GM10248 (cell line): ENCODE results near the gene MLN.

Source experiments
- CTCF ChIA-PET: fragments of 300-600 bp; sonication (Branson Sonifier 250); formaldehyde crosslinking; extraction: SDS; loops from one replicate; lab custom pipeline; 2021; ENCODE audit warnings: antibody characterized with exemption; lab: Yijun Ruan, JAX
- POLR2A ChIA-PET: fragments of 350-650 bp; sonication (Branson Sonifier 250); formaldehyde crosslinking; extraction: SDS; loops from one replicate; lab custom pipeline; 2020; ENCODE audit warnings: antibody characterized with exemption; lab: Yijun Ruan, JAX
- DNase-seq: peaks from one replicate; pipeline ENCODE4 v3.0.0; 2012; ENCODE audit errors: extremely low spot score
- TF ChIP-seq, protein P1 (sequence below): IDR thresholded peaks from 2 replicates; pipeline ENCODE4 v1.5.1; 2012; ENCODE audit warnings: mild to moderate bottlenecking, low read depth; ENCODE audit errors: extremely low read depth, missing control alignments, control extremely low read depth

Gene MLN

DNA sequence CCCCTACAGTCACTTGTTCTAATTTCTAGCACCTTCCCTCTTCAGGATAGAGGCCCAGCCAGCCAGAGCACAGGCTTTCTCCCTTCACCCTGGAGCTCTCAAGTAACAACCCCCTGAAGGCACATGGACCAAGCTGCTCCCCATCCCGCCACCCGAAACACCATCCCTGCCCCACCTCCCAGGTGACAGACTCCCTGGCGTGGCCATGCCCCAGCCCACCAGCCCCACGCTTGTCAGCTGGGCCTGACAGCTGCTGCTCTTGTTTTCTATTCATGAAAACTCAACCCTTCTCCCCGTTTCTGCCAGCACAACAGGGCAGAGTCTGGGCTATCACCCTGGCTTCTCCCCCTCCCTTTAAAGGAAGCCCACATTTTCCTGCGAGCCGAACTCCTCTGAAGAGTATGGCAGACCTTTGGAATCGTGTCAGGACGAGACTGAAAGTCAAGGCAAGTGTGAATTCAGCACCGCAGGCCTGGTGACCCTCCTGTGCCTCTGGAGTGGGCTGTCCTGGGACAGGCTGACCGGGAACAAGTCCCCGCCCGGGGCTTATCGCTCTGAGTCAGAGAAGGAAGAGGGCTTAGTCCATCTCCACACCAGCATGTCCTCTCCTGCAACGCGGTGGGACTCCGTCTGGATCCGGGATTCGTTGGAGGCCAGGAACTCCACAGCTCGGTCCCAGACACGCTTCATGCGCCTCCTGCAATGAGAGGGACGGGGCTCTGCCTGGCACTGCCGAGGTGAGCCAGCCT lies 31.5 kb downstream of the MLN start:
- TF ChIP-seq, protein P1, sequence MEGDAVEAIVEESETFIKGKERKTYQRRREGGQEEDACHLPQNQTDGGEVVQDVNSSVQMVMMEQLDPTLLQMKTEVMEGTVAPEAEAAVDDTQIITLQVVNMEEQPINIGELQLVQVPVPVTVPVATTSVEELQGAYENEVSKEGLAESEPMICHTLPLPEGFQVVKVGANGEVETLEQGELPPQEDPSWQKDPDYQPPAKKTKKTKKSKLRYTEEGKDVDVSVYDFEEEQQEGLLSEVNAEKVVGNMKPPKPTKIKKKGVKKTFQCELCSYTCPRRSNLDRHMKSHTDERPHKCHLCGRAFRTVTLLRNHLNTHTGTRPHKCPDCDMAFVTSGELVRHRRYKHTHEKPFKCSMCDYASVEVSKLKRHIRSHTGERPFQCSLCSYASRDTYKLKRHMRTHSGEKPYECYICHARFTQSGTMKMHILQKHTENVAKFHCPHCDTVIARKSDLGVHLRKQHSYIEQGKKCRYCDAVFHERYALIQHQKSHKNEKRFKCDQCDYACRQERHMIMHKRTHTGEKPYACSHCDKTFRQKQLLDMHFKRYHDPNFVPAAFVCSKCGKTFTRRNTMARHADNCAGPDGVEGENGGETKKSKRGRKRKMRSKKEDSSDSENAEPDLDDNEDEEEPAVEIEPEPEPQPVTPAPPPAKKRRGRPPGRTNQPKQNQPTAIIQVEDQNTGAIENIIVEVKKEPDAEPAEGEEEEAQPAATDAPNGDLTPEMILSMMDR = no peak
- ChIA-PET CTCF (interaction anchor here (0.7 to 10.1 kb wide), 32 partner anchors 9 to 418 kb away, joined by 3 to 82 read pairs (median 4); partner anchors contain the start of genes BAK1, GRM4, LEMD2 and UQCC2), POLR2A (no interaction called here)
- DNase-seq = no peak

DNA sequence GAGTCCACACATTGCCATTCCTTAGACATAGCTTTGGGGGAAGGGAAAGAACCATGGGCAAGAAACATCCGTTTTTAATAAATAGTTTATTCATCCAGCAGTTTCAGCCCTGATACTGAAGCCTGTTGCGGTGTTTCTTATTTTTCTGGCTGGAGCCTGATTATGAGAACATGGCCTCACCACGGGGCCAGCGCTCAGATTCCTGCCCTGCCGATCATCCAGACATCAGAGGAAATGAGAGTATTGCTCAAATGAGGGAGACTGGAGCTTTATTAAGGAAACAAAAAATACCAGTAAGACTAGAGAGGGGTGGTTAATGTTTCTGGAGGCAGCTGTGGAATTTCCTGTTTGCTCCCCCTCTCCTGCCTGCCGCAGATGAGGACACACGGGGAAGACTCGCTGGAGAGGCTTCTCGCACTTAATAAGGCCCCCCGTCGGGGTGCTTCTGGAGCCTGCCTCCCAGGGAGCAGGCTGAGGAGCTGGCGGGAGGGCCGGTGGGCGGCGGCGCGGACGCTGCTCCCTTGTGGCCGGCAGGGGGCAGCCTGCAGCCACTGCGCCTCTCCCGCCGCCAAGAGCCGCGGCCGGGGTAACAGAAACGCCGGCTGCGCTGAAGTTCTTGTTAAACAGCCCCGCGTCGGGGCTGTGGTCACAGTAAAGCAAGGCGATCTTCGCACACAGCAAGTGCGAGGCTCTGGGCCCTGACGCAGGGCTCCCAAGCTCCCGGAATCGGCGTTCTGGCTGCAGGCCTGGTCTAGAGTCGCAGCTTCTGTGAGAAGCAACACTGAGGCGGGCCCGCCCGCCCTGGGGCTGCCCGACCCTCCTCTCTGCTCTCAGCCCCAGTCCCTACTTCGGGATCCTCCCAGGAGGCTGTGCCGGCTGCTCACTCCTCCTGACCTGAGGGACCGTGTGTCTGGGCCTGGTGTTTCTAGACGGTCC lies 32.4 kb downstream of the MLN start:
- peak; percentile 86 for DNase-seq
- ChIA-PET POLR2A (no interaction called here), CTCF (interaction anchor here (0.6 to 10.1 kb wide), 44 partner anchors 10 to 419 kb away, joined by 3 to 82 read pairs (median 3); partner anchors contain the start of genes BAK1, GRM4, LEMD2 and UQCC2)
- TF ChIP-seq, protein P1 = peak; percentile 91

DNA sequence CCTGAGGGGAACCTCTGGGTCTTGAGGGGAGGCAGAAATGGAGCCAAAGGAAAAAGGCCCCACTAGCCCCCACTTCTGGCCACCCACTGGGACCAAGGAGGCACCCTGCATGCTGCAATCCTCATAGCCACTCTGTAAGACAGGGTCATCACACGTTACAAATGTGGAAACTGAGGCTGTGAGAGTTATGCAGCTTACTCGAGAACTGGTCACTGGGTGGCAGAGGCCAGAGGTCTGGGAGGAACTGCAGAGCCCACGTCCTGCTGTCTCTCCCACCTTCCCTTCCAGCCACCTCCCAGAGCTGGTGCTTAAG lies 33.0 kb downstream of the MLN start:
- DNase-seq = no peak
- ChIA-PET POLR2A (no interaction called here), CTCF (interaction anchor here (0.6 to 10.1 kb wide), 39 partner anchors 9 to 420 kb away, joined by 3 to 82 read pairs (median 4); partner anchors contain the start of genes BAK1, LEMD2 and UQCC2)
- TF ChIP-seq, protein P1 = no peak

DNA sequence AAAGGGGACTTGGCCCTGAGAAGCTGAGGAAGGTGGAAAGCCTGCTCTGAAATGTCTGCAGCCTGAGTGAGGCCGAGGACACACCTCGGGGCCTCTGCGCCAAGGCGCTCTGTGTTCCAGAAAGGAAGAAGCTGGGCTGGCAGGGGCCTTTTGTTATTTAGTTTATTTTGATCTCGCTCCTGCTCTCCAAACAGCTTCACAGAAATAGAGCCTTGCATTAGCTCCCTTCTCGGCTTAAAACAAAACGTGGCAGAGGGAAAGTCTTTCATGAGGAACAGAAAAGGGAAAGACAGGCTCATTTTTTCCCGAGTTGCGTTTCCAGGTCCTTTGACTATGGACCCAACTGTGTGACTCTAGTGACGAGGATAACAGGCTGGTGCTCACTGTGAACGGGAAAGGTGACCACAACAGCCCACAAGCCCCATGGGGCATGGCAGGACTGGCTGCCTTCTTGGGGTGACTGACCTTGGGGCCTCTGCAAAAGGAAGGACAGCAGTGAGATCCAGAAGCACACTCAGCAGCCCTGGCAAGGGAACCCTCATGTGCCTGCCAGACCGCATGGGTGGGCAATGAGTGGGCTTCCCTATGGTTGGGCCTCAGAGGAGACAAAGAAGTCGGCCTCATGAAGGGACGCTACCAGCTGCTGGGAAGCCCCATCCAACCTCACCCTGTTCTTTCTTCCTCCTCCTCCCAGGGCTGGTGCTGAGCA lies 33.5 kb downstream of the MLN start:
- CTCF ChIA-PET = interaction anchor here (0.8 to 10.1 kb wide), 24 partner anchors 9 to 388 kb away, joined by 3 to 82 read pairs (median 4); partner anchors contain the start of gene LEMD2
- TF ChIP-seq, protein P1 = no peak

DNA sequence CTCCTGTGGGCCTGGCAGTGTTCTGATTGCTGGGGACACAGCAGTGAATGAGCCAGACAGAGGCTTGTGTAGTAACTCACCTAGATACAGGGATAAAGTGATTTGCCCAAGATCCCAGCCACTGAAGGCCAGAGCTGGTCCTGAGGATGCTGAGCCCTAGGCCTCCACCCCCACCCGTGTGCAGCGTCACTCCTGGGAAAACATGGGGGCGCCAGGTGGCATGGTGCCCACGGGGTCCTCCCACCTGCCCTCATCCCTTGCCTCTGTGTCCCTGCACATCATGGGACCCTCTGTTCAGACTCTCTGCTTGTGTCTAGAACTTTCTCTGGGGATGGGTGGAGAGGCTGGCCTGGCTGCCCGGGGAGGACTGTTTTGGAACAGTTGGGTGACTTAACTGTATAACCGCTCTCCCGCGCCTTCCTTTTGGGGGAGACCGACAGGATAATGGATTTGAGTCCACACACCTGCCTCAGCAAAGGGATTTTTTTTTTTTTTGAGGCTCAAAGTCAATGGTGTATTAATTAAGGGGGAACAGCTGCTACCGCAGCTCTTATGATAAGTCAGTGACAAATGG lies 34.5 kb downstream of the MLN start:
- TF ChIP-seq, protein P1 = no peak
- no peak for DNase-seq
- ChIA-PET CTCF (interaction anchor here (0.9 to 10.1 kb wide), 13 partner anchors 9 to 480 kb away, joined by 3 to 82 read pairs (median 4); partner anchors contain the start of gene LEMD2), POLR2A (no interaction called here)

More for the DNA sequence above, 33.5 kb downstream of the MLN start:
- DNase-seq = no peak
- POLR2A ChIA-PET = no interaction called here
